H9 (cell line): ENCODE data around the gene CD27. TPM values are rescaled to one million over a fixed set of nuclear protein-coding genes. Genes with fewer than 3 reads are reported as not detected.

Experiments
- DNase-seq: peaks from one replicate; pipeline ENCODE4 v3.0.0-alpha.2; 2017
- H2AFZ ChIP-seq: one replicate; pipeline ENCODE4 v1.6.1; 2013; ENCODE audit warnings: mild to moderate bottlenecking, low read length, control low read depth, moderate library complexity
- H2AK5ac ChIP-seq: 2 replicates; pipeline ENCODE4 v1.6.1; 2013; ENCODE audit warnings: low read length, control low read depth, mixed read lengths; ENCODE audit not compliant: insufficient read length
- H2BK120ac ChIP-seq: one replicate; pipeline ENCODE4 v1.6.1; 2013; ENCODE audit warnings: low read depth, mild to moderate bottlenecking, low read length, control low read depth, inconsistent platforms; ENCODE audit not compliant: poor library complexity, severe bottlenecking
- H2BK12ac ChIP-seq: 2 replicates; pipeline ENCODE4 v1.6.1; 2013; ENCODE audit warnings: low read length, control low read depth, mixed read lengths, low read depth; ENCODE audit not compliant: insufficient read length
- H2BK15ac ChIP-seq: 2 replicates; pipeline ENCODE4 v1.6.1; 2013; ENCODE audit warnings: low read depth, low read length, control low read depth
- H2BK20ac ChIP-seq: one replicate; pipeline ENCODE4 v1.6.1; 2013; ENCODE audit warnings: low read depth, mild to moderate bottlenecking, low read length, control low read depth, inconsistent platforms; ENCODE audit not compliant: poor library complexity, severe bottlenecking
- H2BK5ac ChIP-seq: 2 replicates; pipeline ENCODE4 v1.6.1; 2013; ENCODE audit warnings: low read length, control low read depth, mixed read lengths; ENCODE audit not compliant: insufficient read length
- H3K14ac ChIP-seq: 2 replicates; pipeline ENCODE4 v1.6.1; 2013; ENCODE audit warnings: low read length, control low read depth; ENCODE audit not compliant: insufficient read depth
- H3K18ac ChIP-seq: 2 replicates; pipeline ENCODE4 v1.6.1; 2013; ENCODE audit warnings: low read depth, mild to moderate bottlenecking, mixed read lengths, low read length, control low read depth; ENCODE audit not compliant: insufficient read length
- H3K23ac ChIP-seq: 2 replicates; pipeline ENCODE4 v1.6.1; 2013; ENCODE audit warnings: low read length, control low read depth, mixed read lengths, low read depth; ENCODE audit not compliant: insufficient read length
- H3K23me2 ChIP-seq: 2 replicates; pipeline ENCODE4 v1.6.1; 2013; ENCODE audit warnings: low read depth, mild to moderate bottlenecking, mixed read lengths, low read length, control low read depth; ENCODE audit not compliant: insufficient read length, poor library complexity, severe bottlenecking
- H3K27ac ChIP-seq: 2 replicates; pipeline ENCODE4 v1.5.1; 2013; ENCODE audit warnings: low read length, control low read depth, mixed read lengths, low read depth; ENCODE audit not compliant: insufficient read length
- H3K27me3 ChIP-seq: 2 replicates; pipeline ENCODE4 v1.6.1; 2013; ENCODE audit warnings: low read length, control low read depth, inconsistent platforms; ENCODE audit not compliant: insufficient read depth
- H3K4ac ChIP-seq: 2 replicates; pipeline ENCODE4 v1.6.1; 2013; ENCODE audit warnings: low read depth, mild to moderate bottlenecking, control low read depth, inconsistent platforms, low read length, moderate library complexity
- H3K4me1 ChIP-seq: 2 replicates; pipeline ENCODE4 v1.6.1; 2013; ENCODE audit warnings: low read length, control low read depth, inconsistent platforms; ENCODE audit not compliant: insufficient read depth
- H3K4me2 ChIP-seq: 2 replicates; pipeline ENCODE4 v1.6.1; 2013; ENCODE audit warnings: low read length, control low read depth, mixed read lengths; ENCODE audit not compliant: insufficient read length, insufficient read depth
- H3K56ac ChIP-seq: 2 replicates; pipeline ENCODE4 v1.6.1; 2013; ENCODE audit warnings: low read depth, mild to moderate bottlenecking, mixed read lengths, low read length, control low read depth; ENCODE audit not compliant: insufficient read length
- H3K79me1 ChIP-seq: 2 replicates; pipeline ENCODE4 v1.6.1; 2013; ENCODE audit warnings: low read depth, mild to moderate bottlenecking, moderate library complexity, low read length, control low read depth, inconsistent platforms; ENCODE audit not compliant: insufficient read depth, poor library complexity, severe bottlenecking
- H3K79me2 ChIP-seq: 2 replicates; pipeline ENCODE4 v1.6.1; 2013; ENCODE audit warnings: low read length, control low read depth, inconsistent platforms; ENCODE audit not compliant: insufficient read depth
- H3K9ac ChIP-seq: 2 replicates; pipeline ENCODE4 v1.6.1; 2013; ENCODE audit warnings: low read length, control low read depth, mixed read lengths; ENCODE audit not compliant: insufficient read length; ENCODE audit errors: extremely low read depth
- H3K9me3 ChIP-seq: one replicate; pipeline ENCODE4 v1.6.1; 2013; ENCODE audit warnings: low read depth, low read length, inconsistent platforms; ENCODE audit not compliant: control insufficient read depth
- H3T11ph ChIP-seq: one replicate; pipeline ENCODE4 v1.6.1; 2013; ENCODE audit warnings: mild to moderate bottlenecking, low read length, control low read depth, inconsistent platforms
- H4K20me1 ChIP-seq: one replicate; pipeline ENCODE4 v1.6.1; 2013; ENCODE audit not compliant: control insufficient read depth, insufficient read length, insufficient read depth
- H4K5ac ChIP-seq: 2 replicates; pipeline ENCODE4 v1.6.1; 2013; ENCODE audit warnings: low read depth, mild to moderate bottlenecking, mixed read lengths, low read length, control low read depth; ENCODE audit not compliant: insufficient read length
- H4K8ac ChIP-seq: replicated peaks from 2 replicates; pipeline ENCODE4 v1.6.1; 2013; ENCODE audit warnings: low read length, control low read depth, mixed read lengths, low read depth; ENCODE audit not compliant: insufficient read length
- H4K91ac ChIP-seq: 2 replicates; pipeline ENCODE4 v1.6.1; 2013; ENCODE audit warnings: low read depth, mild to moderate bottlenecking, moderate library complexity, mixed read lengths, low read length, control low read depth; ENCODE audit not compliant: insufficient read length
- H3K27ac Mint-ChIP-seq, 3 experiments: 2 replicates in 2 of 3; 3 replicates in 1 of 3; pipeline ENCODE4 v1.8.0; 2020 to 2021; ENCODE audit warnings: mixed read lengths in 3 of 3, mild to moderate bottlenecking in 1 of 3, moderate library complexity in 1 of 3
- H3K27me3 Mint-ChIP-seq: 2 replicates; pipeline ENCODE4 v1.8.0; 2021; ENCODE audit warnings: low read depth, mild to moderate bottlenecking, moderate library complexity, mixed read lengths
- H3K36me3 Mint-ChIP-seq, 3 experiments: 2 replicates in 2 of 3; 3 replicates in 1 of 3; pipeline ENCODE4 v1.8.0; 2020 to 2021; ENCODE audit warnings: low read depth in 3 of 3, mixed read lengths in 3 of 3; ENCODE audit not compliant: insufficient read depth in 1 of 3
- H3K4me1 Mint-ChIP-seq, 2 experiments: 2 replicates each; pipeline ENCODE4 v1.8.0; 2020; ENCODE audit warnings: mixed read lengths in 2 of 2
- H3K4me3 Mint-ChIP-seq, 2 experiments: 2 replicates in 1 of 2; 3 replicates in 1 of 2; pipeline ENCODE4 v1.8.0; 2020 to 2021; ENCODE audit warnings: mild to moderate bottlenecking in 2 of 2, mixed read lengths in 2 of 2, moderate library complexity in 1 of 2
- H3K9me3 Mint-ChIP-seq, 2 experiments: 2 replicates in 1 of 2; 3 replicates in 1 of 2; pipeline ENCODE4 v1.8.0; 2020; ENCODE audit warnings: mild to moderate bottlenecking in 2 of 2, mixed read lengths in 2 of 2, moderate library complexity in 1 of 2
- CTCF ChIP-seq: fragments of 200-600 bp; sonication (generic); conservative IDR thresholded peaks from 3 replicates; pipeline ENCODE4 v1.8.0; 2021; ENCODE audit warnings: antibody characterized with exemption, mild to moderate bottlenecking
- WGBS: extraction: QIAGEN DNeasy Blood & Tissue Kit; methylation state at CpG from one replicate; pipeline ENCODE4 v1.1.7; 2013; ENCODE audit warnings: missing lambda C conversion rate, low lambda C conversion rate, mixed read lengths; ENCODE audit not compliant: insufficient read length; ENCODE audit errors: extremely low coverage; 5-methylcytosine and 5-hydroxymethylcytosine counted together
- total RNA-seq: library from RNA; stranded (reverse); gene quantifications from 2 replicates; pipeline ENCODE4 v1.2.1, GENCODE V29; 2021

The CD27 gene
- total RNA-seq, 1 experiment from 2014 or later = 0.37 TPM

GRCh38 chr12:6428326-6428725 lies 16.4 kb upstream of the CD27 start:
- no peak for DNase-seq
- Histone ChIP-seq H3K27ac (no peak overlapping the region), H3K79me2 (no peaks in the 10 kb centered on the region), H3T11ph (no peak overlapping the region), H4K5ac (no peak overlapping the region), H3K23me2 (no peaks in the 10 kb centered on the region), H3K14ac (no peak overlapping the region), H3K18ac (no peak overlapping the region), H3K4me1 (no peaks in the 10 kb centered on the region; the same call in 1 of the 2 replicates), H3K56ac (no peak overlapping the region), H2BK5ac (no peak overlapping the region), H2AFZ (no peak overlapping the region), H3K79me1 (no peaks in the 10 kb centered on the region), H2BK15ac (no peak overlapping the region), H3K4me2 (no peak overlapping the region), H4K8ac (no peak overlapping the region), H2BK20ac (no peak overlapping the region), H2AK5ac (no peak overlapping the region), H3K27me3 (no peaks in the 10 kb centered on the region), H3K23ac (no peak overlapping the region), H4K20me1 (no peaks in the 10 kb centered on the region), H2BK120ac (no peak overlapping the region), H2BK12ac (no peak overlapping the region), H3K4ac (no peak overlapping the region), H4K91ac (no peak overlapping the region), H3K9ac (no peak overlapping the region), H3K9me3 (no peaks in the 10 kb centered on the region)
- Mint-ChIP-seq H3K27me3 (peaks cover 2% of the 10 kb centered on the region), H3K36me3 (no peaks in the 10 kb centered on the region), H3K9me3 (no peaks in the 10 kb centered on the region), H3K27ac (no peak overlapping the region), H3K4me1 (peaks cover 5 to 12% of the 10 kb centered on the region in 2 experiments), H3K4me3 (no peak overlapping the region)
- TF ChIP-seq CTCF = no peak
- WGBS = no CpG with 5 or more reads among the region's 3 CpGs
